Measurements from ENCODE around the gene ZC3H14.

- TF ChIP-seq CTCF (IDR thresholded peaks at IDR 0.05; ENCODE audit: low read depth, low read length, missing input control) (no peak), REST (IDR thresholded peaks at IDR 0.05) (no peak), TAF1 (conservative IDR thresholded peaks at IDR 0.05) (no peak), GABPA (IDR thresholded peaks at IDR 0.05 in 1 of 2, conservative IDR thresholded peaks at IDR 0.05 in 1 of 2) (no peak), SP1 (IDR thresholded peaks at IDR 0.05) (no peak), EGR1 (IDR thresholded peaks at IDR 0.05; ENCODE audit: low read depth in 2 of 2) (no peak), YY1 (IDR thresholded peaks at IDR 0.05) (no peak), MAX (IDR thresholded peaks at IDR 0.05) (no peak), ATF3 (IDR thresholded peaks at IDR 0.05) (no peak), RXRA (IDR thresholded peaks at IDR 0.05) (no peak), JUND (IDR thresholded peaks at IDR 0.05) (no peak), RAD21 (IDR thresholded peaks at IDR 0.05) (no peak), ZBTB33 (IDR thresholded peaks at IDR 0.05) (no peak), FOXA1 (IDR thresholded peaks at IDR 0.05) (no peak)
These were observed 25.2 kb downstream of the ZC3H14 start for GRCh38 chr14:88588081-88588480.
